GM12892 (cell line): ENCODE data around the gene GAL3ST2.

Experiments
- POLR2A ChIP-seq: IDR thresholded peaks from 2 replicates; pipeline ENCODE4 v1.6.1; 2011; ENCODE audit warnings: low read depth, low read length, control low read depth
- POLR2AphosphoS5 ChIP-seq: IDR thresholded peaks from 2 replicates; pipeline ENCODE4 v1.6.1; 2011; ENCODE audit warnings: low read depth, low read length, control low read depth
- TAF1 ChIP-seq: IDR thresholded peaks from 2 replicates; pipeline ENCODE4 v1.6.1; 2011; ENCODE audit warnings: low read depth, mild to moderate bottlenecking, control low read depth, low read length, borderline replicate concordance

GRCh38 chr2:241770185-241770935, 6.3 kb upstream of the GAL3ST2 start:
- TF ChIP-seq POLR2A: no peak
- TF ChIP-seq POLR2AphosphoS5: no peak
- no peak for TF ChIP-seq TAF1
